HG03045 (cell line): Measurements from ENCODE around the gene PPP2R5C.

Experiments used
- ATAC-seq: cut with Tn5 transposase; IDR thresholded peaks from one replicate; pipeline ENCODE4 v1.9.1; 2021; ENCODE audit warnings: mild to moderate bottlenecking, moderate library complexity; ENCODE audit not compliant: unreplicated experiment

PPP2R5C gene

DNA sequence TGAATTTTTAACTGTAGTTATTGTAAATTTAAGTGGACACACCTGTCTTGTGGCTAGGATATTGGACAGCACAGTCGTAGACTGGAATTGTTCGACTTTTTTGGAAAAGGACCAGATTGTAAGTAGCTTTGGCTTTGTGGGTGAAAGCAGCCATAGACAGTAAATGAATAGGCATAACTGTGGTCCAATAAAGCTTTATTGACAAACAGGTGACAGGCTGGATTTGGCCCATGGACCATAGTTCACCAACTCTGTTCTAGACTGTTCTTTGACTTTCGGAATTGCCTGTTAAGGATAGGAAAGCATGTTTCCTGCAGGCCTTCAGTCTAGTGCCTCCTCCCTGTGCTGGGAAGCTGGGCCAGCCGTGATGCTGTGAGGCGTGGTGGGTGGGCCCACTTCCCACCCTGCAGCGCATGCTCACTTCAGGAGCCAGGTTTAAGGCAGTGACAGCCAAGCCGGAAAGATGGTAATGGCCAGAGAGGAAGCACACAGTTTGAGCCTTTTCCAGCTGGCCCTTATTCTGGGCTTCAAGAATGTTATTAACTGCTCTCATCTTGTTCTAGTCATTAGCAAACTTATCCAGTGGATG is 51.8 kb downstream of the PPP2R5C start:
- no peak for ATAC-seq

DNA sequence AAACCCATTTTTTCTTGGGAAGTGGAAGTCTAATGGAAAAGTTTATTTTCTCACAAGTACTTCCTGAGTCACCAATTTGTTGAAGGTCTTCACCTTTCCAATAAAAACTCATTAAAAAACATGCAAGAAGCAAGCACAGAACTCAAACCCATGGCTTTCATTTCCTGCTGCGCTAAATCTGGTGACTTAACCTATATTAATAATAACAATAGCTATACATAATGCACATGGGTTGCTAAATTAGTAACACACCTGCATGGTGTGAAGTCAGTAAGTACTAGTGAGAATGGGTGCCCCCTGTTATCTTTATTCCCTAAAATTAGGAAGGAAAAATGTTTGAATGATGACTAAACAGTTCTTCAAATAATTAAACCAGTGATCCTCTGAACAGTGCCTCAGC is 52.3 kb downstream of the PPP2R5C start:
- no peak for ATAC-seq

GRCh38 chr14:101814934-101815333 is 53.4 kb downstream of the PPP2R5C start:
- ATAC-seq = no peak

- no peak for ATAC-seq
These were observed 54.5 kb downstream of the PPP2R5C start for GRCh38 chr14:101815994-101816393.

GRCh38 chr14:101817501-101818001 is 56.0 kb downstream of the PPP2R5C start:
- ATAC-seq = no peak

GRCh38 chr14:101819251-101819990 is 57.9 kb downstream of the PPP2R5C start:
- ATAC-seq = no peak

- no peak for ATAC-seq
These were observed 58.8 kb downstream of the PPP2R5C start for GRCh38 chr14:101820283-101820798.

DNA sequence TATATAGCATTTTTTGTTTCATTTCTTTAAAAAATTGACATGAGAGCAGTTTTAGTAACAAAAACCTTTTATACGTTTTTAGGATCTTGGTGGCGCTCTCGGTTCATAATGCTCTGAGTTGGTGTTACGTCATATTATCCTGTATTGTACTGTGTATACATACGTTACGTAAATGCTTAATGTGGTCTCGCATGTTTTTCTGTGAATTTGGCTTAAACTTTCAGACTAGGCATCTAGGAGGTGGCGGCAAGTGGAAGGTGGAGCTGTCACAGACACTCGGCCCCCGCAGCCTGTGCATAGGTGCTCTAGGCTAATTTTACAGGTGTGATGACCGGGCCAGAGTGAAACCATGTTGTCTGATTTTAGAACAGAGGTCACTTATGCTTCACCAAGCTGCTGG is 60.0 kb downstream of the PPP2R5C start:
- no peak for ATAC-seq

DNA sequence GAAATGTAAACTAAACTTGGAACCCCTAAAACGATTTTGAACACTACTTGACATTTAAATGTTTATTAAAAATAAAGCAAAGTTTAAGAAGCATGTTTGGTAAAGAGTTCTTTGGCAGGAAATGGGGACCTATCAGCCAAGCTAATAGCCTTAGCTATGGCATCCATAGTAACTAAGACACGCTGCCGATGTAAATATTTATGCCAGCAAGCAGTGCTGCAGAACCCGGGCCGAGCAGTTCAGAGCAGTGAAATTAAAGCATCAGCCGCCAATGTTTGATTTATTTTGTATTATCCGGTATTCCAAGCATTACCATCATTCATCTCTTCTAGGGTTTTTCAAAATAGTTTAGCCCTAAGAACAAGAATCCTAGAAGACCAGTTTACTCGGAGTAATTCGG is 61.6 kb downstream of the PPP2R5C start:
- ATAC-seq = no peak

- peak; percentile 59 for ATAC-seq
These were observed 62.1 kb downstream of the PPP2R5C start for GRCh38 chr14:101823511-101824120.

DNA sequence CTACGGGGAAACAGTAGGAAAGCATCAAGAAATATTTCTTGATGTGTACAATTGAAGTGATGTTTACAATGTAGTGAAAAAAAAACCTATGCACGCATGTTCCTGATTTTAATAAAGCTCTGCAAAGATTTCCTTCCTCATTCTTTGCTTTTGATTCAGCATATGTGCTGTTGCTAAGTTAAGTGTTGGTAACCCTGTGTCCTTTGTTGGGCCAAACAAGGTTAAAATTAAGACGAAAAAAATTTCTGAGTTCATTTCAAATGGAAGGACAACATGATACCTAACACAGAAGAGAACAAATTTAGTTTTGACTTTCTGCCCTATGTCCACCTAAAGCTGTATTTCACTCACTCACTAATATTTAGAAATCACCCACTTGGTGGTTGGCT is 62.8 kb downstream of the PPP2R5C start:
- no peak for ATAC-seq

DNA sequence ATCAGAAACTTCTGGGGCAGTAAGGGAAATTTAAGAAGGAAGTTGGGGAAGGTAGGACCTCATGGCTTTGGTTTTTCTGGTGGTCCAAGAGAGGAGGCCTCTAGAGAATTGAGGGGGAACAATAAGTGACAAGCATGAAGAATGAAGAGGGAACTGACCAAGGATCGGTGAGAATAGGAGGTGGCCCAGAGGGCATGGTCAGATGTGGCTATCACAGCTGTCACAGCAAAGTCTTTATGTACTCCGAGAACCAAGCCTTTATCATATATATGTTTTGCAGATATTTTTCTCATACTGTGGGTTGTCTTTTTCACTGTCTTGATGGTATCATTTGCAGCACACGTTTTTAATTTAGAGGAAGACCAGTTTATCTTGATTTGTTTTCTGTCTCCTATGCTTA is 64.3 kb downstream of the PPP2R5C start:
- ATAC-seq = no peak

DNA sequence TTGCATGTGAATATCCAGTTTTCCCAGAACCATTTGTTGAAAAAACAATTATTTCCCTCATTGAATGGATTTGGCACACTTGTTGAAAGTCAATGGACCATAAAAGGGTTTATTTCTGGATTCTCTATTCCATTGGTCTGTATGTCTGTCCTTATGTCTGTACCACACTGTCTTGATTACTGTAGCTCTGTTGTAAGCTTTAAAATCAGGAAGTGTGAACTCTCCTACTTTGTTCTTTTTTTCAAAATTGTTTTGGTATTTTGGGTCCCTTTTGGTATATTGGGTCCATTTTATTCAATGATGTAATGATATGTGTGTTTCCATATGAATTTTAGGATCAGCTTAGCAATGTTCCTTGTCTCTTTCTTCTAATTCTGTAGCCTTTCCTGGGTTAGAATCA is 64.8 kb downstream of the PPP2R5C start:
- no peak for ATAC-seq

DNA sequence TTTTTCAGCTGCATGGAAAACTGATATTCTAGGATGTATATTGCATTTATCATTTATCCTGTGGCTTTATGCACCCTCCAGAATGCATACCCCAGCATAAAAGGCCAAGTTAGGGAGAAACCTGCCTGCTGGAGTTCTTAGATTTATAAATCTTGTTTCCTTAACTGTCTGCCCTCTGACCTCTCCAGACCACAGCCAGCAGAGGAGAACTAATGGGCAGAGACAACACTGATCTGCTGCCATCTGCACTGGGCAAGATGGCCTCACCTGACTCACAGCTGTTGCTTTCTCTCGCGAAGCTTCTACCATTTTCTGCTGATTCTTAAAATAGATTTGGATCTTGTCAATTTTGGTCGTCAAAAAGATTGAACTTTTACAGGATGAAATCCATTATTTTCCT is 65.8 kb downstream of the PPP2R5C start:
- no peak for ATAC-seq

GRCh38 chr14:101828046-101828445 is 66.5 kb downstream of the PPP2R5C start:
- ATAC-seq = no peak

DNA sequence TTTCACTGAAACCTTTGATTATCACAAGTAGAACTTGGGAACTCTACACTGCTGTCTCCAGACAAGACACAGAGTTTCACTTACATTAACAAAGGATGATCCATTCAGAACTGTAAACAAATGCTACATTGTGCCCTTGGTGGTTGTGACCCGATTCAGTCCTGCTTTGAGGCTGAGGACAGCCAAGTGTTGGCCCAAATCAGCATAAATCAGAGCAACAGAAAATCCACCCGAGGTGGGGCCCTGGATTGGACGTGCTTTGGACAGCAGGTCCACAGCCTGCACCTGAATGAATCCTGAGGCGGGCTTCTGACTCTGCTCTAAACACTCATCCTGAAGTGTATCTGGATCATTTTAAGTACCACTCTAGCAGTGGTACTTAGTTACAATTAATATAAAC is 68.8 kb downstream of the PPP2R5C start:
- no peak for ATAC-seq

DNA sequence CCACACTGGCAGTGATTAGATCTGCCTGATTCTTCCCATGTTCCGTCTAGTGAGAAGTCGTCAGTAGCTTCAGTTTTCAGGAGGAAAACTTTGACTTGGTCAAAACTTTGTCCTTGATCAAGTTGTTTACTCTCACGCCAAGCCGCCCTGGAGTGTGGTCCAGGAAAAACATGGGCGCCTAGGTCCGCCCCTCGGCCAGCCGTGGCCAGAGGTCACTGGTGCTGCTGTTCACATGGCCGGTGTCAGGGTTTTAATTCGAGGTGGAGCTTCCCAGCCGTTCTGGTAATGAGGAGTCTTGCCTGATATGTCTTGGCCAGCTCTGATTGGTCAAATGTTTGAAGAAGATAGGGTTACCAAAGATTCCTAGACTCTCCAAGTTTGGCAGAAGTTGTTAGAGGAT is 71.5 kb downstream of the PPP2R5C start:
- ATAC-seq = no peak

DNA sequence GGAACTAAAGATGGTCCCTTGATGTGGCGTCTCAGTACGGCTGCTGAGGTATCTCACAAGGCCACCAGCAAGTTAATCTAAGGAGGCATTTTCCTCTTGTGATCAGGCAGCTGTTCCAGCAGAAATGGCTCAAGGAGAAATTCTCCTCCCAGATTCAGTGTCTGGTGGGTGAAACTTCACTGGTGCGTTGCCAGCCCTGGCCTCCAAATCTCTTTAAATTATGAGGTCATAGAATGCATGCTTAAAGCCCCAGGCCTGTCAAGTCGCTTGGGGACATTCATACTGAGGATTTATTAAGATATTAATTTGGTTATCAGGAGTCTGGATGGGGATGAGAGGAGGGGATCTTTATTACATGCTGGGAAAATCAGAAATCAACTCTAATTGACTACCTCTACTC is 72.9 kb downstream of the PPP2R5C start:
- ATAC-seq = no peak

DNA sequence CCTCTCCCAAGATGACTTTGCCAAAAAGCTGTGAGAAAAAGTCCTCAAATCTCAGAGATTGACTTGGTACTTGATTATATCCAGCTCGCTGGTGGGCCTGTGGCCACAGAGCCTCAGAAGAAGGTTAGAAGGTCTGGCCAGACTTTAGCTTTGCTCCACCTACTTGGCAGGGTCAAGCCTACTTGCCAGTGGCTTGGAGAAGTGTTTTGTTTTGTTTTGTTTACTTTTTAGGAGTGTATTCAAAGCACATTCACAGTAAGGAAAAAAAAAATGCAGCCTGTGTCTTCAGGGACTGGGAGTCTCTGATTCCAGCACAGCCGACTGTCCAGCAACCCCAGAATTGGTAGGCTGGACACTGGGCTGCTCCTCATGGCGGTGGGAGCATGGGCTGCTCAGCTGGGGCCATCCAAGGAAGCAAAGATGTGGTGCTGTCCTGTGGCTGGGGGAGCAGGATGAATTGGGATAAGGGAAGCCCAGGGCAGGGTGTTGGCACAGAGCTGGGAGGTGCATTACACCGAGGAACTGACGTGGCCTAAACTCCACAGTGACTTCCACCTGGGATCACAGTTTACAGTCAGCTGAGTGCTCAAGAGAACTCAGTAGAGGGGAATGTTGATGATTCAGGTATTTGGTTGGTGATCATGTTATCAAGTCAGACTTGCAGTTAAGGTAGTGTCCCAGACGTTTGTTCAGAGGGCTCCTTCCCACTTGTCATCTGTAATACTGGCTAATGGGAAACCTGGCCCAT is 73.5 kb downstream of the PPP2R5C start:
- ATAC-seq = no peak

- ATAC-seq = no peak
These were observed 74.1 kb downstream of the PPP2R5C start for GRCh38 chr14:101835566-101835965.

GRCh38 chr14:101836135-101836534 is 74.6 kb downstream of the PPP2R5C start:
- no peak for ATAC-seq
